ENCODE data around the gene BMPER.

DNA sequence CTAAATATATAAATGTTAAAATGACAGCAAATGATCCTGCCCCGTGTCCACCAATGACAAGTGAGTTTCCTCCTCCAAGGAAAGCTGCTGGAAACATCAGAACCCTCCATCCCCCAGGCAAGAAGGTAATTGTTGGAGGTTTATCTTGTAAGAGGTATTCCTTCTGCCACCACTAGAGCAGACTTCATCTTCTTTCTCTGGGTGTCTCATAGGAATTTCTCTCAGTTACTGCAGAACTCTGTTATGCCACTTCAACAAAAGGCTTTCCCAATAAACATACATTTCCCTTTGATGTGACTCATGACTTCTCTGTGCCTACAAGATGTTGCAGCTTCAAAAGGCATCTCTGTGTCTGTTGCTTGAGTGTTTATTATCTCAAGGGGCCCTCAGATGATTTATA is 279.1 kb downstream of the BMPER start:
- TF ChIP-seq GATA2 (IDR thresholded peaks at IDR 0.05; ENCODE audit: low read depth, low read length) (no peak), GATA3 (IDR thresholded peaks at IDR 0.05; ENCODE audit: low read depth, low read length) (no peak)

All from SH-SY5Y (cell line).